ENCODE results near the gene DIRAS1. TPM values are rescaled to one million over a fixed set of nuclear protein-coding genes. Genes with fewer than 3 reads are reported as not detected.

DIRAS1 gene
- total RNA-seq, 1 experiment from 2014 or later, result 18.5 TPM

DNA sequence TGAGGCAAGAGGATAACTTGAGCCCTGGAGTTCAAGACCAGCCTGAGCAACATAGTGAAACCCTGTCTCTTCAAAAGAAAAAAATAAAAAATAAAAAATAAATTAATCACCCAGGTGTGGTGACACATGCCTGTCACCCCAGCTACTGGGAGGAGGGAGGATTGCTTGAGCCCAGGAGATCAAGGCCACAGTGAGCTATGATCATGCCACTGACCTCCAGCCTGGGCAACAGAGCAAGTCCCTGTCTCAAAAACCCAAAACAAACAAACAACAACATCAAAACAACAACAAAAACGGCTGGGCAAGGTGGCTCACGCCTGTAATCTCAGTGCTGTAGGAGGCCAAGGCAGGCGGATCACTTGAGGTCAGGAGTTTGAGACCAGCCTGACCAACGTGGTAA, 22.9 kb upstream of the DIRAS1 start:
- ATAC-seq (no peak), DNase-seq (ENCODE audit: low read depth, low spot score) (no peak)
- in situ Hi-C loops (cut with HindIII; ENCODE audit: low pct_unique_long_range_greater_than_20kb, low sequenced_read_pairs) (no loop called here), intact Hi-C loops (cut with micrococcal nuclease; ENCODE audit: unreplicated experiment) (no loop called here)
- Histone ChIP-seq H3K27me3 (ENCODE audit: control insufficient read depth, insufficient read depth, low read length) (no peaks in the 10 kb centered on the region), H3K4me3 (ENCODE audit: low read depth in 2 of 2, low read length in 2 of 2) (no peak overlapping the region), H3K36me3 (ENCODE audit: control insufficient read depth, insufficient read depth, low read length) (no peaks in the 10 kb centered on the region), H3K27ac (ENCODE audit: low read length) (no peak overlapping the region), H3K9me3 (ENCODE audit: control insufficient read depth, insufficient read depth, low read depth, low read length) (no peaks in the 10 kb centered on the region), H3K4me1 (ENCODE audit: control insufficient read depth, insufficient read depth, low read length) (0 out of 2 replicates have a peak, but pooled peaks cover under 1% of the 10 kb centered on the region)
- no TSS peak for BruUV-seq (replicated peaks)
- TF ChIP-seq POLR2AphosphoS5 (IDR thresholded peaks at IDR 0.05; ENCODE audit: low read depth, low read length) (no peak), TCF7L2 (IDR thresholded peaks at IDR 0.05; ENCODE audit: low read depth, low read length) (no peak), CTCF (IDR thresholded peaks at IDR 0.05) (no peak), SIN3A (IDR thresholded peaks at IDR 0.05; ENCODE audit: borderline replicate concordance, insufficient read depth, low read depth, low read length) (no peak)
- TF ChIP-seq, protein P1, sequence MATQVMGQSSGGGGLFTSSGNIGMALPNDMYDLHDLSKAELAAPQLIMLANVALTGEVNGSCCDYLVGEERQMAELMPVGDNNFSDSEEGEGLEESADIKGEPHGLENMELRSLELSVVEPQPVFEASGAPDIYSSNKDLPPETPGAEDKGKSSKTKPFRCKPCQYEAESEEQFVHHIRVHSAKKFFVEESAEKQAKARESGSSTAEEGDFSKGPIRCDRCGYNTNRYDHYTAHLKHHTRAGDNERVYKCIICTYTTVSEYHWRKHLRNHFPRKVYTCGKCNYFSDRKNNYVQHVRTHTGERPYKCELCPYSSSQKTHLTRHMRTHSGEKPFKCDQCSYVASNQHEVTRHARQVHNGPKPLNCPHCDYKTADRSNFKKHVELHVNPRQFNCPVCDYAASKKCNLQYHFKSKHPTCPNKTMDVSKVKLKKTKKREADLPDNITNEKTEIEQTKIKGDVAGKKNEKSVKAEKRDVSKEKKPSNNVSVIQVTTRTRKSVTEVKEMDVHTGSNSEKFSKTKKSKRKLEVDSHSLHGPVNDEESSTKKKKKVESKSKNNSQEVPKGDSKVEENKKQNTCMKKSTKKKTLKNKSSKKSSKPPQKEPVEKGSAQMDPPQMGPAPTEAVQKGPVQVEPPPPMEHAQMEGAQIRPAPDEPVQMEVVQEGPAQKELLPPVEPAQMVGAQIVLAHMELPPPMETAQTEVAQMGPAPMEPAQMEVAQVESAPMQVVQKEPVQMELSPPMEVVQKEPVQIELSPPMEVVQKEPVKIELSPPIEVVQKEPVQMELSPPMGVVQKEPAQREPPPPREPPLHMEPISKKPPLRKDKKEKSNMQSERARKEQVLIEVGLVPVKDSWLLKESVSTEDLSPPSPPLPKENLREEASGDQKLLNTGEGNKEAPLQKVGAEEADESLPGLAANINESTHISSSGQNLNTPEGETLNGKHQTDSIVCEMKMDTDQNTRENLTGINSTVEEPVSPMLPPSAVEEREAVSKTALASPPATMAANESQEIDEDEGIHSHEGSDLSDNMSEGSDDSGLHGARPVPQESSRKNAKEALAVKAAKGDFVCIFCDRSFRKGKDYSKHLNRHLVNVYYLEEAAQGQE (IDR thresholded peaks at IDR 0.05; ENCODE audit: insufficient read depth in 1 of 2, low read depth in 2 of 2, low read length in 1 of 2), result no peak
- POLR2A ChIA-PET, result interaction anchor here (0.7 kb wide), 1 partner anchor 82 kb away, joined by 7 read pairs; no protein-coding TSS in a partner anchor
- CTCF ChIA-PET, result no interaction called here

- CTCF ChIA-PET, result no interaction called here
- ATAC-seq, result no peak
Measured at GRCh38 chr19:2743099-2743498, 21.9 kb upstream of the DIRAS1 start.

More at GRCh38 chr19:2743099-2743498, 21.9 kb upstream of the DIRAS1 start:
- Histone ChIP-seq H3K27me3 (ENCODE audit: control insufficient read depth, insufficient read depth, low read length) (no peaks in the 10 kb centered on the region), H3K9me3 (ENCODE audit: control insufficient read depth, insufficient read depth, low read depth, low read length) (no peaks in the 10 kb centered on the region), H3K4me3 (ENCODE audit: low read depth in 2 of 2, low read length in 2 of 2) (no peak overlapping the region), H3K27ac (ENCODE audit: low read length) (no peak overlapping the region), H3K4me1 (ENCODE audit: control insufficient read depth, insufficient read depth, low read length) (peaks cover 3% of the 10 kb centered on the region; the same call in 1 of the 2 replicates), H3K36me3 (ENCODE audit: control insufficient read depth, insufficient read depth, low read length) (no peaks in the 10 kb centered on the region)
- DNase-seq (ENCODE audit: low read depth, low spot score), result no peak
- POLR2A ChIA-PET, result no interaction called here
- no peak for TF ChIP-seq POLR2AphosphoS5 (IDR thresholded peaks at IDR 0.05; ENCODE audit: low read depth, low read length)
- TF ChIP-seq TCF7L2 (IDR thresholded peaks at IDR 0.05; ENCODE audit: low read depth, low read length), result no peak
- TF ChIP-seq SIN3A (IDR thresholded peaks at IDR 0.05; ENCODE audit: borderline replicate concordance, insufficient read depth, low read depth, low read length), result no peak
- TF ChIP-seq, protein P1 (IDR thresholded peaks at IDR 0.05; ENCODE audit: insufficient read depth in 1 of 2, low read depth in 2 of 2, low read length in 1 of 2), result no peak
- no peak for TF ChIP-seq CTCF (IDR thresholded peaks at IDR 0.05)
- intact Hi-C loops (cut with micrococcal nuclease; ENCODE audit: unreplicated experiment), result no loop called here
- in situ Hi-C loops (cut with HindIII; ENCODE audit: low pct_unique_long_range_greater_than_20kb, low sequenced_read_pairs), result no loop called here
- no TSS peak for BruUV-seq (replicated peaks)

Data from Panc1 (cell line).